Measurements from ENCODE around the gene SHANK2.

SHANK2 gene

GRCh38 chr11:71251151-71251721 is 1.1 kb downstream of the SHANK2 start:
- no peak overlapping the region; the same call in 1 of the 2 replicates for H3K9ac ChIP-seq (ENCODE audit: low read depth, low read length)
- H3K27ac ChIP-seq (ENCODE audit: low read depth, low read length): no peak overlapping the region
- no peaks in the 10 kb centered on the region for H3K9me3 ChIP-seq (ENCODE audit: control insufficient read depth, insufficient read depth, low read length)
- H3K4me3 ChIP-seq (ENCODE audit: low read depth, low read length): peak overlapping the region; percentile 95
- peaks cover 62% of the 10 kb centered on the region for H3K4me1 ChIP-seq (ENCODE audit: control insufficient read depth, insufficient read depth, low read length)
- H3K27me3 ChIP-seq (ENCODE audit: control insufficient read depth, insufficient read depth, low read length): peaks cover 7% of the 10 kb centered on the region
- H3K36me3 ChIP-seq (ENCODE audit: control insufficient read depth, insufficient read depth, low read length): 0 out of 2 replicates have a peak, but pooled peaks cover 4% of the 10 kb centered on the region

GRCh38 chr11:71250523-71251150 is 1.7 kb downstream of the SHANK2 start:
- Histone ChIP-seq H3K27me3 (ENCODE audit: control insufficient read depth, insufficient read depth, low read length) (peaks cover 7% of the 10 kb centered on the region; the same call in 1 of the 2 replicates), H3K4me1 (ENCODE audit: control insufficient read depth, insufficient read depth, low read length) (peaks cover 67% of the 10 kb centered on the region), H3K9me3 (ENCODE audit: control insufficient read depth, insufficient read depth, low read length) (no peaks in the 10 kb centered on the region), H3K27ac (ENCODE audit: low read depth, low read length) (no peak overlapping the region), H3K4me3 (ENCODE audit: low read depth, low read length) (peak overlapping the region; percentile 95), H3K9ac (ENCODE audit: low read depth, low read length) (no peak overlapping the region), H3K36me3 (ENCODE audit: control insufficient read depth, insufficient read depth, low read length) (0 out of 2 replicates have a peak, but pooled peaks cover 4% of the 10 kb centered on the region)

GRCh38 chr11:71249301-71249700 is 3.1 kb downstream of the SHANK2 start:
- peaks cover 70% of the 10 kb centered on the region for H3K4me1 ChIP-seq (ENCODE audit: control insufficient read depth, insufficient read depth, low read length)
- H3K9me3 ChIP-seq (ENCODE audit: control insufficient read depth, insufficient read depth, low read length): no peaks in the 10 kb centered on the region
- no peak overlapping the region for H3K27ac ChIP-seq (ENCODE audit: low read depth, low read length)
- 0 out of 2 replicates have a peak, but pooled peaks cover 4% of the 10 kb centered on the region for H3K36me3 ChIP-seq (ENCODE audit: control insufficient read depth, insufficient read depth, low read length)
- H3K9ac ChIP-seq (ENCODE audit: low read depth, low read length): 0 out of 2 replicates have a peak overlapping the region, but pooled peaks have one; percentile 19
- peaks cover 7% of the 10 kb centered on the region; the same call in 1 of the 2 replicates for H3K27me3 ChIP-seq (ENCODE audit: control insufficient read depth, insufficient read depth, low read length)
- H3K4me3 ChIP-seq (ENCODE audit: low read depth, low read length): 0 out of 2 replicates have a peak overlapping the region, but pooled peaks have one; percentile 95

GRCh38 chr11:71248656-71249055 is 3.7 kb downstream of the SHANK2 start:
- no peak overlapping the region for H3K9ac ChIP-seq (ENCODE audit: low read depth, low read length)
- 0 out of 2 replicates have a peak, but pooled peaks cover 4% of the 10 kb centered on the region for H3K36me3 ChIP-seq (ENCODE audit: control insufficient read depth, insufficient read depth, low read length)
- H3K27me3 ChIP-seq (ENCODE audit: control insufficient read depth, insufficient read depth, low read length): peaks cover 7% of the 10 kb centered on the region; the same call in 1 of the 2 replicates
- no peaks in the 10 kb centered on the region for H3K9me3 ChIP-seq (ENCODE audit: control insufficient read depth, insufficient read depth, low read length)
- H3K27ac ChIP-seq (ENCODE audit: low read depth, low read length): peak overlapping the region; percentile 96
- peaks cover 70% of the 10 kb centered on the region for H3K4me1 ChIP-seq (ENCODE audit: control insufficient read depth, insufficient read depth, low read length)
- 0 out of 2 replicates have a peak overlapping the region, but pooled peaks have one; percentile 95 for H3K4me3 ChIP-seq (ENCODE audit: low read depth, low read length)

GRCh38 chr11:71248251-71248570 is 4.2 kb downstream of the SHANK2 start:
- Histone ChIP-seq H3K27me3 (ENCODE audit: control insufficient read depth, insufficient read depth, low read length) (peaks cover 7% of the 10 kb centered on the region; the same call in 1 of the 2 replicates), H3K4me3 (ENCODE audit: low read depth, low read length) (peak overlapping the region; percentile 45; the same call in 1 of the 2 replicates), H3K9me3 (ENCODE audit: control insufficient read depth, insufficient read depth, low read length) (no peaks in the 10 kb centered on the region), H3K4me1 (ENCODE audit: control insufficient read depth, insufficient read depth, low read length) (peaks cover 66% of the 10 kb centered on the region), H3K36me3 (ENCODE audit: control insufficient read depth, insufficient read depth, low read length) (0 out of 2 replicates have a peak, but pooled peaks cover 4% of the 10 kb centered on the region), H3K27ac (ENCODE audit: low read depth, low read length) (peak overlapping the region; percentile 96), H3K9ac (ENCODE audit: low read depth, low read length) (no peak overlapping the region)

DNA sequence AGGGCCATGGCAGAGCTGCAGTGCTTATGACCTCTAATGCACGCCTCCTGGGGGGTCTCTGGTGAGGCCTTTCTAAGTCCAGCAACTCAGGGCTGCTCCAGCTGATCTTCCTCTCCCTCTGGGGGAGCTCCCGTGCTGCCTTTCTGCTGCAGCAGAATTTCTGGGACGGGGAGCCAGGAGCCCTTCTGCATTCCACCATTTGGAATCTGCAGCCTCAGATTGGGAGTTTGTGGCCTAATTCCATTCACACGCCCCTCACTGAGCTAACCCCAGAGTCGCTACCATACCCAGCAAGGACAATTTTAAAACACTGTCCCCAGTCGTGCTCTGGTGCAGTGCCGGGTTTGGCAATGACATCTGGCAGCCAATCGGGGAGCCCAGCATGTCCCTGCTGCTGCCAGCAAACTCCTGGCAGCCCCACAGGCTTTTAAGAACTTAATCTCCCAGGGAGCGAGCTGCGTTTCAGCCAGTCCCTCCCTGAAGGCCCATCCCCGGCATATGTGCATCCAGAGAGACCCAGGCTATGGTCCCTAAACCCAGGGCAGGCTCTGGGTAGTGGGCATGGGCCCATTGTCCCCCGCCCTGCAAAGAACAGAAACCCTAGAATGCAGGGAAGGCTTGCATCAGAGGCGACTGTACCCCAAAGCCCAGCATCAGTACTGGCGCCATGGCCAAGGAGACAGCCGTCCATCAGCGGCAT is 4.7 kb downstream of the SHANK2 start:
- peak overlapping the region; percentile 45 for H3K4me3 ChIP-seq (ENCODE audit: low read depth, low read length)
- no peaks in the 10 kb centered on the region for H3K9me3 ChIP-seq (ENCODE audit: control insufficient read depth, insufficient read depth, low read length)
- H3K27me3 ChIP-seq (ENCODE audit: control insufficient read depth, insufficient read depth, low read length): peaks cover 7% of the 10 kb centered on the region; the same call in 1 of the 2 replicates
- peaks cover 70% of the 10 kb centered on the region for H3K4me1 ChIP-seq (ENCODE audit: control insufficient read depth, insufficient read depth, low read length)
- peak overlapping the region; percentile 96 for H3K27ac ChIP-seq (ENCODE audit: low read depth, low read length)
- peak overlapping the region; percentile 31; the same call in 1 of the 2 replicates for H3K9ac ChIP-seq (ENCODE audit: low read depth, low read length)
- 0 out of 2 replicates have a peak, but pooled peaks cover 4% of the 10 kb centered on the region for H3K36me3 ChIP-seq (ENCODE audit: control insufficient read depth, insufficient read depth, low read length)

GRCh38 chr11:71246559-71246958 is 5.8 kb downstream of the SHANK2 start:
- Histone ChIP-seq H3K4me3 (ENCODE audit: low read depth, low read length) (peak overlapping the region; percentile 55), H3K36me3 (ENCODE audit: control insufficient read depth, insufficient read depth, low read length) (0 out of 2 replicates have a peak, but pooled peaks cover 4% of the 10 kb centered on the region), H3K27ac (ENCODE audit: low read depth, low read length) (peak overlapping the region; percentile 96), H3K27me3 (ENCODE audit: control insufficient read depth, insufficient read depth, low read length) (peaks cover 7% of the 10 kb centered on the region; the same call in 1 of the 2 replicates), H3K9me3 (ENCODE audit: control insufficient read depth, insufficient read depth, low read length) (no peaks in the 10 kb centered on the region), H3K4me1 (ENCODE audit: control insufficient read depth, insufficient read depth, low read length) (peaks cover 75% of the 10 kb centered on the region), H3K9ac (ENCODE audit: low read depth, low read length) (peak overlapping the region; percentile 73)

GRCh38 chr11:71245601-71246391 is 6.6 kb downstream of the SHANK2 start:
- H3K4me3 ChIP-seq (ENCODE audit: low read depth, low read length): peak overlapping the region; percentile 55
- peak overlapping the region; percentile 73 for H3K9ac ChIP-seq (ENCODE audit: low read depth, low read length)
- 0 out of 2 replicates have a peak, but pooled peaks cover 4% of the 10 kb centered on the region for H3K36me3 ChIP-seq (ENCODE audit: control insufficient read depth, insufficient read depth, low read length)
- H3K27me3 ChIP-seq (ENCODE audit: control insufficient read depth, insufficient read depth, low read length): peaks cover 4% of the 10 kb centered on the region; the same call in 1 of the 2 replicates
- no peaks in the 10 kb centered on the region for H3K9me3 ChIP-seq (ENCODE audit: control insufficient read depth, insufficient read depth, low read length)
- peak overlapping the region; percentile 96 for H3K27ac ChIP-seq (ENCODE audit: low read depth, low read length)
- H3K4me1 ChIP-seq (ENCODE audit: control insufficient read depth, insufficient read depth, low read length): peaks cover 83% of the 10 kb centered on the region

DNA sequence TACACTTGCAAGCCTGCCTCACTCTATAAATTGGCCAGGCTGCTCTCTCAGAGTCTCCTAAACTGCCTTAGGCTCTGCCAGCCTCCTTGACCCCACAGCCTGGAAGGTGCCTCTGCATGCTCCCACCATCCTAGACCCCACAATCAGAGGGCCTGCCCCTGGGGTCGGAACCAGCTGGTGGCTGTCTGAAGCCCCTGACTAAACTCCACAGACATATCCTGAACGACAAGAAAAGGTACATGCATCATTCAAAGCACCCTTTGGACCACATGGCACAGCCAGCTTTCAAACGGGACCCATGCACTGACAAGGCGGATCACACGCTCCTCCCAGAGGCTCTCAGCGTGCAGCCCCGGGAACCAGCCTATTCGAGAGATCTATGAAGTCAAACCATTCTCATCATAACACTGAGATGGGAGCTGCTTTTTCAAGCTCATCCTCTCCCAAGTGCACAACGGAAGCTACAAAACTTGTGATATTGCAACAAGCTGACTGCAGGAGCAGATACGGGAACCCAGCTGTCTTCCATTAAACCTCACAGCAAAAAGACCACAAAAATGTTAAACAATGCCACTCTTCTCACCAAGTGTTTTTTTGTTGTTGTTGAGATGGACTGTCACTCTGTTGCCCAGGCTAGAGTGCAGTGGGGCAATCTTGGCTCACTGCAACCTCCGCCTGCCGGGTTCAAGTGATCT is 8.1 kb downstream of the SHANK2 start:
- Histone ChIP-seq H3K27ac (ENCODE audit: low read depth, low read length) (no peak overlapping the region), H3K9ac (ENCODE audit: low read depth, low read length) (no peak overlapping the region), H3K4me1 (ENCODE audit: control insufficient read depth, insufficient read depth, low read length) (peaks cover 70% of the 10 kb centered on the region), H3K9me3 (ENCODE audit: control insufficient read depth, insufficient read depth, low read length) (no peaks in the 10 kb centered on the region), H3K27me3 (ENCODE audit: control insufficient read depth, insufficient read depth, low read length) (no peaks in the 10 kb centered on the region), H3K36me3 (ENCODE audit: control insufficient read depth, insufficient read depth, low read length) (peaks cover 14% of the 10 kb centered on the region), H3K4me3 (ENCODE audit: low read depth, low read length) (no peak overlapping the region)

DNA sequence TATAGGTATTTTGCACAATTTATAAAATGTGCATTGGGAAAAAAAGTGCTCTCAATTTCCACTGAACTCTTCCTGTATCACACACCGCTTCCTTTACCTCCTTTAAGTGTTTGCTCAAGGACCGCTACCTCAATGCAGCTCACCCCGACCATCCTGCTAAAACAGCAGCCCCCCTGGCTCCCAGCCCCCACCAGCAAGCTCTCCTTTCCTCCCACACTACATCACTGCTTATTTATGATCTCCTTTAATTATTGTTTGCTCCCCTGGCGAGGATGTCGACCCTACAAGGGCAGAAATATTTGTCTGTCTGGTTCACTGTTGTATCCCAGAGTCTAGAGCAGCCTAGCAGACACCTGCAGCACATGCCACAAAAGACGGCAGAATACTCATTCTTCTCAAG is 10.0 kb downstream of the SHANK2 start:
- Histone ChIP-seq H3K27me3 (ENCODE audit: control insufficient read depth, insufficient read depth, low read length) (no peaks in the 10 kb centered on the region), H3K4me1 (ENCODE audit: control insufficient read depth, insufficient read depth, low read length) (peaks cover 51% of the 10 kb centered on the region), H3K27ac (ENCODE audit: low read depth, low read length) (no peak overlapping the region), H3K9ac (ENCODE audit: low read depth, low read length) (no peak overlapping the region), H3K4me3 (ENCODE audit: low read depth, low read length) (no peak overlapping the region), H3K36me3 (ENCODE audit: control insufficient read depth, insufficient read depth, low read length) (peaks cover 22% of the 10 kb centered on the region), H3K9me3 (ENCODE audit: control insufficient read depth, insufficient read depth, low read length) (no peaks in the 10 kb centered on the region)
